Cardiac muscle cell (in vitro differentiated cells and primary cell): ENCODE data around the gene ATP6V1G1. TPM values are rescaled to one million over a fixed set of nuclear protein-coding genes. Genes with fewer than 3 reads are reported as not detected.

Source experiments
- DNase-seq, 2 donors: peaks; one replicate each; pipeline versions ENCODE4 v3.0.0 to v3.0.0-alpha.2; 2010 to 2017; ENCODE audit warnings: low read depth in 1 of 2, low spot score in 1 of 2
- H3K27ac ChIP-seq: fragments of 200-600 bp; sonication (generic); 2 replicates; pipeline ENCODE4 v1.5.1; 2016
- H3K27me3 ChIP-seq: fragments of 200-600 bp; sonication (generic); 2 replicates; pipeline ENCODE4 v1.6.0; 2016; ENCODE audit warnings: control low read depth
- H3K36me3 ChIP-seq: fragments of 200-600 bp; sonication (generic); 2 replicates; pipeline ENCODE4 v1.5.1; 2016; ENCODE audit warnings: control low read depth
- H3K4me1 ChIP-seq: fragments of 200-600 bp; sonication (generic); 2 replicates; pipeline ENCODE4 v1.8.1; 2017; ENCODE audit warnings: low read depth, mild to moderate bottlenecking, mixed run types
- H3K4me3 ChIP-seq: fragments of 200-600 bp; sonication (generic); 2 replicates; pipeline ENCODE4 v1.5.1; 2016; ENCODE audit warnings: mild to moderate bottlenecking
- H3K9me3 ChIP-seq: fragments of 200-600 bp; sonication (generic); 2 replicates; pipeline ENCODE4 v1.5.1; 2017; ENCODE audit warnings: low read depth, mild to moderate bottlenecking, control low read depth
- polyA plus RNA-seq: library from polyadenylated mRNA; unstranded; fragments of >200 nt; fragmentation: Nextera tagmentation; extraction: Ambion mirVana; gene quantifications from 2 replicates; pipeline ENCODE4 v1.2.1, GENCODE V29; 2016
- total RNA-seq: library from RNA; depleted of rRNA; stranded (reverse); fragments of >200 nt; gene quantifications from 2 replicates; pipeline ENCODE4 v1.2.3, GENCODE V29; 2016
- TF ChIP-seq, protein P1 (sequence below): IDR thresholded peaks from 2 replicates; pipeline ENCODE4 v1.5.1; 2012; ENCODE audit warnings: low read depth, mild to moderate bottlenecking, low read length

ATP6V1G1 gene
- total and polyA plus RNA-seq, 2 experiments from 2014 or later = 270 to 280 TPM

DNA sequence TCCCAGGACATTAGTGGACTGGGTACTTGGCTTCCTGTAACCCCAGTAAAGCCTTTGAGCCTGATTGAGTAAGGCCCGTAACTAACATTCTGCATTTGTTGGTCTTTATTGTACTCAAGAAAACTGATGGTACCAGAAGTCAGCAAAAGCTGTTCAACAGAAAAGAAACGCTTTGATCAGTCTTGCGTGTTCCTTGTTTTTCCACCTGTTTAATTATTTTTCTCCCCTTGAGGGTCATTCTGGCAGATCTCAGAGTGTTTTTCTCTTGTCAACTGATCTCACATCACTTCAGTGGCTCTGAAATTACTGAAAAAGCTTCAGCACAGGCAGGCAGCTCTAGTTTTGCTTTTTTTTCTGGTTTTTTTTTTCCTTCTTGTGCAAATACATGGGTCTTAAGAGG, 17.4 kb downstream of the ATP6V1G1 start:
- no peaks in the 10 kb centered on the region for H3K9me3 ChIP-seq
- no peak overlapping the region for H3K27ac ChIP-seq
- no peaks in the 10 kb centered on the region for H3K36me3 ChIP-seq
- no peak overlapping the region for H3K4me3 ChIP-seq
- DNase-seq = no peak
- no peaks in the 10 kb centered on the region for H3K4me1 ChIP-seq
- no peaks in the 10 kb centered on the region for H3K27me3 ChIP-seq
- TF ChIP-seq, protein P1, sequence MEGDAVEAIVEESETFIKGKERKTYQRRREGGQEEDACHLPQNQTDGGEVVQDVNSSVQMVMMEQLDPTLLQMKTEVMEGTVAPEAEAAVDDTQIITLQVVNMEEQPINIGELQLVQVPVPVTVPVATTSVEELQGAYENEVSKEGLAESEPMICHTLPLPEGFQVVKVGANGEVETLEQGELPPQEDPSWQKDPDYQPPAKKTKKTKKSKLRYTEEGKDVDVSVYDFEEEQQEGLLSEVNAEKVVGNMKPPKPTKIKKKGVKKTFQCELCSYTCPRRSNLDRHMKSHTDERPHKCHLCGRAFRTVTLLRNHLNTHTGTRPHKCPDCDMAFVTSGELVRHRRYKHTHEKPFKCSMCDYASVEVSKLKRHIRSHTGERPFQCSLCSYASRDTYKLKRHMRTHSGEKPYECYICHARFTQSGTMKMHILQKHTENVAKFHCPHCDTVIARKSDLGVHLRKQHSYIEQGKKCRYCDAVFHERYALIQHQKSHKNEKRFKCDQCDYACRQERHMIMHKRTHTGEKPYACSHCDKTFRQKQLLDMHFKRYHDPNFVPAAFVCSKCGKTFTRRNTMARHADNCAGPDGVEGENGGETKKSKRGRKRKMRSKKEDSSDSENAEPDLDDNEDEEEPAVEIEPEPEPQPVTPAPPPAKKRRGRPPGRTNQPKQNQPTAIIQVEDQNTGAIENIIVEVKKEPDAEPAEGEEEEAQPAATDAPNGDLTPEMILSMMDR = no peak

- H3K4me3 ChIP-seq = no peak overlapping the region
- no peaks in the 10 kb centered on the region for H3K4me1 ChIP-seq
- H3K27ac ChIP-seq = no peak overlapping the region
- DNase-seq = no peak
- no peaks in the 10 kb centered on the region for H3K36me3 ChIP-seq
- TF ChIP-seq, protein P1 = peak; percentile 5
- H3K27me3 ChIP-seq = no peaks in the 10 kb centered on the region
- H3K9me3 ChIP-seq = no peaks in the 10 kb centered on the region
Observed at GRCh38 chr9:114606068-114606467, 18.5 kb downstream of the ATP6V1G1 start.

- peak in 1 of 2 donors; percentile 92 for DNase-seq
- Histone ChIP-seq H3K9me3 (no peaks in the 10 kb centered on the region), H3K27ac (no peak overlapping the region), H3K27me3 (no peaks in the 10 kb centered on the region), H3K36me3 (no peaks in the 10 kb centered on the region), H3K4me3 (no peak overlapping the region), H3K4me1 (no peaks in the 10 kb centered on the region)
- TF ChIP-seq, protein P1 = no peak
Observed at GRCh38 chr9:114606597-114607207, 19.1 kb downstream of the ATP6V1G1 start.

- Histone ChIP-seq H3K27ac (no peak overlapping the region), H3K27me3 (no peaks in the 10 kb centered on the region), H3K4me1 (no peaks in the 10 kb centered on the region), H3K36me3 (no peaks in the 10 kb centered on the region), H3K9me3 (no peaks in the 10 kb centered on the region), H3K4me3 (no peak overlapping the region)
- TF ChIP-seq, protein P1 = no peak
- no peak for DNase-seq
Observed at GRCh38 chr9:114607671-114608524, 20.3 kb downstream of the ATP6V1G1 start.

DNA sequence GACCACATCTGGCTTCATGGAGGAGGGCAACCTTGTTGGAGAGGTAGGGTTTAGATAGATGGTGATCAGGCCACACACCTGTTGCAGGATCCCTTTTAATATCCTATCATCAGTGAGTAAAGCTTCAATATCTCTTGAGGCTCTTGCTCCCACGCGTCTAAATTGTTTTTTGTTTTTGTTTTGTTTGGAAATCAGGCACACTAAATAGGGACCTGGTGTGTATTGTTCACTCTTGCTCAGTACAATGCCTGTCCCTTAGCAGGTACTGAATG, 20.9 kb downstream of the ATP6V1G1 start:
- Histone ChIP-seq H3K4me1 (no peaks in the 10 kb centered on the region), H3K4me3 (no peak overlapping the region), H3K27ac (no peak overlapping the region), H3K27me3 (no peaks in the 10 kb centered on the region), H3K9me3 (no peaks in the 10 kb centered on the region), H3K36me3 (no peaks in the 10 kb centered on the region)
- TF ChIP-seq, protein P1 = no peak
- no peak for DNase-seq
